Testis (tissue), 3 donors: ENCODE data around the gene ARL5C. TPM values are rescaled to one million over a fixed set of nuclear protein-coding genes. Genes with fewer than 3 reads are reported as not detected.
A peak's percentile ranks its signal among the peaks of the same experiment; 100 is the strongest.
"Not testable (repeated sequence)": the region's sequence is repeated elsewhere in the genome, so short reads cannot be mapped to it uniquely, and the experiment has no call there.

Experiments used
- DNase-seq: peaks from one replicate; pipeline ENCODE4 v3.0.0-alpha.2; 2019
- H3K27ac ChIP-seq, 2 donors: fragments of 200-600 bp; sonication (generic); one replicate each; pipeline ENCODE4 v1.5.1; 2019
- H3K27me3 ChIP-seq: fragments of 200-600 bp; sonication (generic); one replicate; pipeline ENCODE4 v1.5.1; 2019
- H3K36me3 ChIP-seq: fragments of 200-600 bp; sonication (generic); one replicate; pipeline ENCODE4 v1.5.1; 2017; ENCODE audit warnings: low read depth; ENCODE audit errors: missing control alignments
- H3K4me1 ChIP-seq: fragments of 200-600 bp; sonication (generic); one replicate; pipeline ENCODE4 v1.5.1; 2019
- H3K4me3 ChIP-seq, 2 donors: fragments of 200-600 bp; sonication (generic); one replicate each; pipeline ENCODE4 v1.5.1; 2017 to 2019
- H3K9me3 ChIP-seq: fragments of 200-600 bp; sonication (generic); one replicate; pipeline ENCODE4 v1.5.1; 2017
- CTCF ChIP-seq, 3 experiments: fragments of 450-650 bp in 2 of 3; fragments of 200-600 bp in 1 of 3; sonication (generic) in 1 of 3; IDR thresholded peaks; one replicate each; pipeline ENCODE4 v1.5.1; 2016 to 2019; ENCODE audit warnings: antibody characterized with exemption in 3 of 3, mild to moderate bottlenecking in 2 of 3, moderate library complexity in 1 of 3
- POLR2A ChIP-seq: fragments of 450-650 bp; IDR thresholded peaks from one replicate; pipeline ENCODE4 v1.6.1; 2017; ENCODE audit warnings: antibody characterized with exemption, mild to moderate bottlenecking, moderate library complexity
- WGBS, 2 donors: methylation state at CpG; one replicate each; pipeline ENCODE4 v1.1.5; 2018; 5-methylcytosine and 5-hydroxymethylcytosine counted together
- intact Hi-C: fragments of 100-400 bp; cut with DNase I; formaldehyde crosslinking; loops from one replicate; pipeline ENCODE4 v1.15.1; 2023; ENCODE audit warnings: low total_unique reads
- polyA plus RNA-seq: library from polyadenylated mRNA; stranded (reverse); fragments of 350-450 nt; fragmentation: Illumina TruSeq; extraction: RNeasy Lipid Tissue Mini Kit (QIAGEN cat#74804); gene quantifications from one replicate; pipeline ENCODE4 v1.2.3, GENCODE V29; 2014; ENCODE audit warnings: low read depth, low replicate concordance; ENCODE audit not compliant: insufficient read depth
- total RNA-seq, 2 donors: library from RNA; depleted of rRNA; stranded (reverse); fragments of >200 nt; gene quantifications; one replicate each; pipeline ENCODE4 v1.2.3, GENCODE V29; 2016

ARL5C gene
- total and polyA plus RNA-seq, 3 donors from 2014 or later: not detected

GRCh38 chr17:39170558-39170957, 4.6 kb upstream of the ARL5C start:
- DNase-seq: no peak
- intact Hi-C loops: no loop called here
- WGBS, 2 donors: 80 to 89% methylated on average over 6 of the region's 6 CpGs

GRCh38 chr17:39170109-39170508, 4.1 kb upstream of the ARL5C start:
- Histone ChIP-seq H3K27ac (no peak overlapping the region), H3K36me3 (no peaks in the 10 kb centered on the region), H3K4me3 (no peak overlapping the region), H3K27me3 (no peaks in the 10 kb centered on the region), H3K9me3 (no peaks in the 10 kb centered on the region), H3K4me1 (peaks cover 3% of the 10 kb centered on the region)
- 76 to 83% methylated on average over 4 of the region's 4 CpGs for WGBS, 2 donors
- TF ChIP-seq POLR2A (no peak), CTCF (IDR thresholded peaks at IDR 0.05) (no peak)
- intact Hi-C loops: no loop called here
- DNase-seq: no peak

More at GRCh38 chr17:39170558-39170957, 4.6 kb upstream of the ARL5C start:
- Histone ChIP-seq H3K27me3 (no peaks in the 10 kb centered on the region), H3K9me3 (no peaks in the 10 kb centered on the region), H3K4me3 (no peak overlapping the region), H3K36me3 (no peaks in the 10 kb centered on the region), H3K27ac (no peak overlapping the region), H3K4me1 (no peaks in the 10 kb centered on the region)
- TF ChIP-seq CTCF (IDR thresholded peaks at IDR 0.05) (no peak), POLR2A (no peak)

- Histone ChIP-seq H3K9me3 (no peaks in the 10 kb centered on the region), H3K4me1 (peaks cover 4% of the 10 kb centered on the region), H3K36me3 (no peaks in the 10 kb centered on the region), H3K27me3 (no peaks in the 10 kb centered on the region), H3K4me3 (no peak overlapping the region), H3K27ac (no peak overlapping the region)
- 74 to 77% methylated on average over 2 to 3 of the region's 3 CpGs for WGBS, 2 donors
- TF ChIP-seq POLR2A (no peak), CTCF (IDR thresholded peaks at IDR 0.05) (no peak)
- DNase-seq: no peak
- intact Hi-C loops: no loop called here
These were observed 3.6 kb upstream of the ARL5C start for GRCh38 chr17:39169518-39169917.

GRCh38 chr17:39169101-39169500, 3.1 kb upstream of the ARL5C start:
- no peaks in the 10 kb centered on the region for H3K27me3 ChIP-seq
- H3K4me3 ChIP-seq: no peak overlapping the region
- peaks cover 4% of the 10 kb centered on the region for H3K4me1 ChIP-seq
- no peaks in the 10 kb centered on the region for H3K9me3 ChIP-seq
- no peak for TF ChIP-seq CTCF (IDR thresholded peaks at IDR 0.05)
- no peak for TF ChIP-seq POLR2A
- H3K27ac ChIP-seq: no peak overlapping the region
- intact Hi-C loops: no loop called here
- H3K36me3 ChIP-seq: no peaks in the 10 kb centered on the region
- DNase-seq: no peak
- 60 to 75% methylated on average over 14 of the region's 14 CpGs for WGBS, 2 donors

GRCh38 chr17:39168503-39168902, 2.5 kb upstream of the ARL5C start:
- H3K4me3 ChIP-seq, H3K36me3 ChIP-seq, H3K4me1 ChIP-seq, intact Hi-C loops, H3K27me3 ChIP-seq, H3K9me3 ChIP-seq, H3K27ac ChIP-seq: not testable (repeated sequence)
- peak; percentile 38 for DNase-seq
- 70 to 85% methylated on average over 10 of the region's 10 CpGs for WGBS, 2 donors
